NCI-H1092 (cell line): ENCODE measurements around the gene KLRG1.

Experiments used
- DNase-seq: peaks from one replicate; lab custom pipeline; 2025; lab: John Stamatoyannopoulos, UW

The KLRG1 gene

GRCh38 chr12:8989413-8989812, at the start of gene KLRG1:
TSS of gene KLRG1 (plus strand) at chr12:8989546. CDS start at chr12:8989636, 90 bp downstream.
- DNase-seq: no peak

GRCh38 chr12:8941691-8942478, 47.5 kb upstream of the KLRG1 start:
- DNase-seq: no peak

- no peak for DNase-seq
Observed at GRCh38 chr12:8943565-8944186, 45.7 kb upstream of the KLRG1 start.

- no peak for DNase-seq
Observed at GRCh38 chr12:8946733-8947132, 42.6 kb upstream of the KLRG1 start.

- no peak for DNase-seq
Observed at GRCh38 chr12:8947737-8948136, 41.6 kb upstream of the KLRG1 start.

- DNase-seq: no peak
Observed at GRCh38 chr12:8948701-8949341, 40.5 kb upstream of the KLRG1 start.

- DNase-seq: peak; percentile 97
Observed at GRCh38 chr12:8949342-8950220, 39.8 kb upstream of the KLRG1 start, which contains the start of gene M6PR. TSS of gene M6PR (minus strand) at chr12:8949645. CDS start at chr12:8946404, 3,241 bp downstream.

GRCh38 chr12:8950221-8950527, 39.2 kb upstream of the KLRG1 start:
- DNase-seq: no peak

- no peak for DNase-seq
Observed at GRCh38 chr12:8950702-8951478, 38.5 kb upstream of the KLRG1 start.

- DNase-seq: no peak
Observed at GRCh38 chr12:8951744-8952143, 37.6 kb upstream of the KLRG1 start.

- no peak for DNase-seq
Observed at GRCh38 chr12:8953773-8954402, 35.5 kb upstream of the KLRG1 start.

- DNase-seq: no peak
Observed at GRCh38 chr12:8956073-8956472, 33.3 kb upstream of the KLRG1 start.

GRCh38 chr12:8956772-8957171, 32.6 kb upstream of the KLRG1 start:
- no peak for DNase-seq

GRCh38 chr12:8957561-8957960, 31.8 kb upstream of the KLRG1 start:
- no peak for DNase-seq

GRCh38 chr12:8958066-8958465, 31.3 kb upstream of the KLRG1 start:
- DNase-seq: no peak

GRCh38 chr12:8960176-8960575, 29.2 kb upstream of the KLRG1 start:
- no peak for DNase-seq

- DNase-seq: no peak
Observed at GRCh38 chr12:8968761-8969160, 20.6 kb upstream of the KLRG1 start.

GRCh38 chr12:8969861-8970411, 19.4 kb upstream of the KLRG1 start:
- DNase-seq: no peak

- no peak for DNase-seq
Observed at GRCh38 chr12:8970432-8970831, 18.9 kb upstream of the KLRG1 start.

GRCh38 chr12:8980137-8980536, 9.2 kb upstream of the KLRG1 start:
- no peak for DNase-seq
